HG02759 (cell line): ENCODE data around the gene CST9.
"Not testable (repeated sequence)": the region's sequence is repeated elsewhere in the genome, so short reads cannot be mapped to it uniquely, and the experiment has no call there.

Experiments
- ATAC-seq: cut with Tn5 transposase; IDR thresholded peaks from one replicate; pipeline ENCODE4 v1.9.1; 2021; ENCODE audit warnings: mild to moderate bottlenecking, moderate library complexity; ENCODE audit not compliant: unreplicated experiment

The CST9 gene

DNA sequence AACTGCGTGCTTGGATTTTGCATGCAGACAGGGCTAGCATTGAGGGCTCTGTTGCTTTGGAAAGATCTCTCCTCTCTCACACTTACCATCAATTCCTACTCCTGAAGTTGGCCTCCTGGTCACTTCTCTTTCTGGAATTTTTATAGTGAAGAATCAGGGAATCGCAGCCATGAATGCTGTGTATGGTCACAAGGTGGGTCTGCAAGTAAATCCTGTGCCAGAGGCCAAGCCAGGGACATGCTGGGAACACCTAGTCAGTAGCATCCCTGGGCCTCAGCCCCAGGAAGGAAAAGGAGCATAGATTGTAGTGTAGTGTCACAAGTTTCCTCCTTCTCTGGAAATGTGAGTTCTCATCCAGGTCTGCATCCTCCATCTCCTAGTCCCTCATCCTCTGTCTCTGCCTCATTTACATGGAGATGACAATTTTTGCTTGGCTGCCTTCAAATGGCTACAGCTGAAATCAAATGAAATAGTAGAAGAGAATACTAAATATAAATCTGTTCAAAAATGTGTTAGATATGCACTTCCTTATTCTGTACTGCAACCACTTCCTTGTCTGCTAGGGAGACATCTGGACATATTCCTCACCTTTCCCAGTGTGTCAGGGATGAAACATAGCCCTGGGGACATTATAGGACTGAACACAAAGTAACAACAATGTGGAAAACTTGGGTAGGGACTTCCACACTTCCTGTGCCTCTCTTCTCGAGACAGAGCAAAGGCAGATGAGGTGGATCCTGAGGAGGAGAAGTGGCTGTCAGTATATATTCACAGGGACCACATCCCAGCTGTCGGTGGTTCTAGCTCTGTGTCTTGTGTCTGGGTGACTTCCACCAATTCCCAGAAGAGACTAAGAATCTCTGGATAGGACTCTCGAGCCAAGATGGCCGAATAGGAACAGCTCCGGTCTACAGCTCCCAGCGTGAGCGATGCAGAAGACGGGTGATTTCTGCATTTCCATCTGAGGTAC, 17.0 kb downstream of the CST9 start:
- no peak for ATAC-seq

- no peak for ATAC-seq
These were observed 18.1 kb downstream of the CST9 start for GRCh38 chr20:23587631-23588030.

GRCh38 chr20:23586735-23587525, 18.8 kb downstream of the CST9 start:
- no peak for ATAC-seq

DNA sequence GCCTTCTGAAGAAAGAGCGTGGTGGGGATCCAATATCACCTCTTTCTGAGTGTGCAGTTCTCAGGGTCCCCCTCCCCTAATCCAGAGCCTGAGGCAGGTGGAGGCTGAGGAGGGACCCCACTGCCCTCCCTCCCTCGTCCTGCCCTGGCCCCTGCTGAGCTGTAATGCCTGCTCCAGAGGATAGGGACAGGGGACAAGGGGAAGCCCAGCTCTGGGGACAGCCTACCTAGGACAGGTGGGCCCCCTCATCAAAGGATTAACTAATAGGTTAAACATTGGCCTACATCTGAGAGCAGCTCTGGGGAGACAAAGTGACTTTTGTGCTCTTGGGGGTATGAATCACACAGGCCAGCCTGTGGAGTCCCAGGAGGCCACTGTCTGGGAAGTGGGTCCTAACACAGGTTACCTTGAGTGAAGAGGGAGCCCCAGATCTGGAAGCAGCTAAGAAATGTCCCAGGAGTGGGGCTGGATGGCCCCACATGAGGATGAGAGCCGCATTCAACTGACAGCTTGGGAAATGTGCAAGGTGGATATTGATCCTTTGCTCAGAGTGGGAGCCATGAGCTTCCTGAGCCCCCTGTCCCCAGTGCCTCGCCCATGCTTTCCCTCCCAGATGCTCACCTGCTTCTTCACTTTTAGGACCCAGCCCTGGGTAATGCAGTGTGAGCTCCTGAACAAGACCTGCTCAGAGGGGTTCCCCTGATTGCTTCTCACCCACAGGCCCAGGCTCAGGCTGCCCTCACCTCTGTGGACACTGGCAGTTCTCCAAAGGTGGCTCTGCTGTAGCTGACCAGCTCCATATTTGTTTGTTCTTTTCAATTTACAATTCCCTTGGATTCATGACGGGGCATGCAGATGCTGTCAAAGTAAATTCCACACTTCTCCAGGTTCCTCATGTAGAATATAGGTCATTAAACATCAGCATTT, 19.6 kb downstream of the CST9 start:
- no peak for ATAC-seq

DNA sequence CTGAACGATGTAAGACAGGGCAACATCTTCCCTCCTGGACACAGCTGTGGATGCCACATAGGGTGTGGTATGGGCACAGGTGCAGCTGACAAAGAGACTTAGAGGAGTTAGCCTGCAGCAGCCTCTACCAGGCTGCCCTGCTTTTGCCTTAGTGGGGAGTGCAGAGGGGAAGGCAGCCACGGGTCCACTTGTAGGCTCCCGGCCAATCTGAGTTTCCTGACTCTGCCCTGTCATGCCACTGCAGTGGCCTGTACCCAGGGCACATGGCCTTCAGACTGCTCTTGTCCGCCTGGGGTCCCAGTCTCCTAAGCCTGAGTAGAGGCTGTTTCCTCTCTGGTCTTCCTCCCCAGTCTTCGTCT, 20.3 kb downstream of the CST9 start:
- ATAC-seq: no peak

DNA sequence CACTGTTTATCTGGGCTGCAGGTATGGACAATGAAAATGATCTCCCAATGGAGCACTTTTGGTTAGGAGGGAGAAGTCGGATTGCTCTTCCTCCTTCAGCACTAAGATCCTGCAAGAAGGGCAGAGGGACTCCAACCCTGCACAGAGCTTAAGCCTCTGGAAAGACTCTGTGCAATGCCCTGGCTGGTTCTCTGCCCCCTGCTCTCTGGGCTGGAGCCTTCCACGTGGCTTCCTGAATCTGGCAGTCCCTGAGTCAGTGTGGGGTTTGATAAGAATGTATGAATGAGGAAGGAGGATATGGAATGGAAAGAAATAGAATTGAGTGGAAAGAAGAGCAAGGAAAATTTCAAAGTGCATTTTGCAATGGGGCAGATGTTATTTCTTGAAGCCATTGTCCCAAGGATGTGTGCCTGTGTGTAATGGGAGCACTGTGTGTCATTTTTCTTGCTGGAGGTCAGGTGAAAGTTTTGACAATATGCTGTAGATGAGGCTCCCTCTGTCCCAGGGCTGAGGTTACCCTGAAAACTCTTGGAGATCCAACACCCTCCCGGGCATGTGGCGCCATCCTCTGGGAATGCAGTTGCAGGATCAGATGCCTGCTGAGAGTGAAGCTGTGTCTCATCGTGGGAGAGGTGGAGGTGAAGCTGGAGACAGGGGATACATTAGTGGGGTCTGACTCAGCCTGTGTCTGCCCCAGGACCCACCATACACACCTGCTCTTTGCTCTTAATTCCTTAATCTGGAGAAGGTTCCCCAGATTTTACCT, 21.1 kb downstream of the CST9 start:
- no peak for ATAC-seq

- ATAC-seq: no peak
These were observed 22.2 kb downstream of the CST9 start for GRCh38 chr20:23583526-23583925.

- no peak for ATAC-seq
These were observed 23.4 kb downstream of the CST9 start for GRCh38 chr20:23582293-23582692.

- not testable (repeated sequence) for ATAC-seq
These were observed 23.9 kb downstream of the CST9 start for GRCh38 chr20:23581833-23582232.

GRCh38 chr20:23574977-23575376, 30.7 kb downstream of the CST9 start:
- ATAC-seq: no peak

GRCh38 chr20:23570178-23570760, 35.4 kb downstream of the CST9 start:
- no peak for ATAC-seq

DNA sequence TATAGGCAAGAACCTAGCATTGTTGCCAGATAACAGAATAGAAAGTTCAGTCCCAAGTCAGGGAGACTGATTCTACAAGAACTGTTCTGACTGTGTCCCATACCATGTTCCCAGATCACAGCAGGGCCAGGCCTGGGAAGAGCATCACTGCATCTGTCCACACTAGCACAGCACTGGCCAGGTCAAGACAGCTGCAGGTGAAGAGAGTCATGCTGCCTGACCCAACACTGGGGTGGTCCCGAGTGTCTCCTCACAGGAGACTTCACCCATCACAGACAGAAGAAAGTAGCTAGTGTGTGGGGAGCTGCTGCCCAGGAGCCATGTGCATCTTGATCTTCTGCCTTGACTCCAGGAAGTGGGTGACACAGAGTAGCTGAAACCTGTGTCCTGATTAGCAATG, 36.1 kb downstream of the CST9 start:
- no peak for ATAC-seq

GRCh38 chr20:23568971-23569330, 36.8 kb downstream of the CST9 start:
- no peak for ATAC-seq

GRCh38 chr20:23568320-23568970, 37.3 kb downstream of the CST9 start, which contains the start of gene CST9L:
TSS of gene CST9L (minus strand) at chr20:23568484. CDS start at chr20:23568450, 34 bp downstream.
- ATAC-seq: no peak

GRCh38 chr20:23566199-23566932, 39.4 kb downstream of the CST9 start:
- no peak for ATAC-seq

DNA sequence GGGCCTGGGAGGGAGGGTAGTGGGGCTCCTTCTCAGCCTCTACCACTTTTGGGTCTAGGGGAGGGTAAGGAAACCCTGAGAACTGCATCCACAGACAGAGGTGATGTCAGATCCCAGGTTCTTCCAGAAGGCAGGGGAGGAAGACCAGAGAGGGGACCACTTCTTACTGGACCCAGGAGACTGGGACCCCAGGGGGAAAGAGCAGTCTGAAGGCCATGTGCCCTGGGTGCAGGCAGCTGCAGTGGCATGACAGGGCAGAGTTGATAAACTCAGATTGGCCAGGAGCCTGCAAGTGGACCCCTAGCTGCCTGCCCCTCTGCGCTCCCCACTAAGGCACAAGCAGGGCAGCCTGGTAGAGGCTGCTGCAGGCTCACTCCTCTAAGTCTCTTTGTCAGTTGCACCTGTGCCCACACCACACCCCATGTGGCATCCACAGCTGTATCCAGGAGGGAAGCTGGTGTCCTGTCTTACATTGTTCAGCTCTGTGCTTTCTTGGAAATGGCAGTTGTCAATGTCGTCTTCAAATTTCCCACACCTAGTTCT, 40.1 kb downstream of the CST9 start:
- no peak for ATAC-seq

- no peak for ATAC-seq
These were observed 40.8 kb downstream of the CST9 start for GRCh38 chr20:23564927-23565326.

DNA sequence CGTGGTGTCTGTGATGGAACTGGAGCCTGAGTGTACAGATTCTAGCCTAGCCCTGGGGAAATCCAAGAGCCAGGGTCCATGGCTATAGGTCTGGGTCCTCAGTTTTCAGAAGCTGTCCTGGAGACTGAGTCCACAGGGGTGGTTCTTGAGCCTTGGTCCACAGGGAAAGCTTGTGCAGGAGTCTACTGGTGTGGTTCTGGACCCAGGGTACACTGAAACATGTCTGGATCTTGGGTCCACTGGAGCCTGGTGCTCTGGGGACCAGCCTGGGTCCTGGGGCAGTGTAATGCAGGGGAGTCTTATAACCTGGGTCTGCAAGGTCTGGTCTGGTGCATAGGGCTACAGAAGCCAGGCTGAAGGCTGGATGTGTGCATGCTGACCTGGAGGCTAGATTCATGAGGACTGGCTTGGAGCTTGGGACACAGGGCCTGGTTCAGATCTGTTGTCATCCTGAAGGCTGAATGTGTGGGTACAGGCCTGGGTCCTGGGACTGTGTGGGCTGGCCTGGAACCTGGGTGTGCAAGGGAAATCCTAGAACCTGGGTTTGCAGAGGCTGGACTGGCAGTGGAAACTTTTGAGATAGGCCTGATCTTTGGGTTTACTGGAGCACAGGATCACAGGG, 42.9 kb downstream of the CST9 start:
- no peak for ATAC-seq
